GM19099 (cell line): ENCODE measurements around the gene NLE1.

Source experiments
- POLR2A ChIP-seq: IDR thresholded peaks from 3 replicates; pipeline ENCODE4 v1.6.1; 2011; ENCODE audit warnings: low read depth; ENCODE audit not compliant: insufficient read length; ENCODE audit errors: extremely low read depth

Gene NLE1

DNA sequence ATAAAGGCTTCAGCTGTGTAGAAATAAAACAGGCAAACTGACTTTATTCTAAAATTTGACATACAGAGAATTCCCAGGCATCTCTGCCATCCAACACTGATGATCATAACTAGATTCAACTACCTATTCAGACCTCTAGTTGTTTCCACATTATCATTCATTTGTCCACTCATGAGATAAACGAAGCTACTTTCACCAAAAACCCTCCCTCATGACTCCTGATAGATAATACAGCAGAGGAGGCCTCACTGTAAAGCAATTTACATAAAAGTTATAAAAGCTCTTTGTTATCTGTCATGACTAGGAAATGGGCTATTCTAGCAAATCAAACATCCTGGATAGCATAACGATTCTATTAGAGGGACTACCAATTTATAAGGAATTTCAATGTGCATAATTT is 59.0 kb downstream of the NLE1 start:
- no peak for TF ChIP-seq POLR2A

DNA sequence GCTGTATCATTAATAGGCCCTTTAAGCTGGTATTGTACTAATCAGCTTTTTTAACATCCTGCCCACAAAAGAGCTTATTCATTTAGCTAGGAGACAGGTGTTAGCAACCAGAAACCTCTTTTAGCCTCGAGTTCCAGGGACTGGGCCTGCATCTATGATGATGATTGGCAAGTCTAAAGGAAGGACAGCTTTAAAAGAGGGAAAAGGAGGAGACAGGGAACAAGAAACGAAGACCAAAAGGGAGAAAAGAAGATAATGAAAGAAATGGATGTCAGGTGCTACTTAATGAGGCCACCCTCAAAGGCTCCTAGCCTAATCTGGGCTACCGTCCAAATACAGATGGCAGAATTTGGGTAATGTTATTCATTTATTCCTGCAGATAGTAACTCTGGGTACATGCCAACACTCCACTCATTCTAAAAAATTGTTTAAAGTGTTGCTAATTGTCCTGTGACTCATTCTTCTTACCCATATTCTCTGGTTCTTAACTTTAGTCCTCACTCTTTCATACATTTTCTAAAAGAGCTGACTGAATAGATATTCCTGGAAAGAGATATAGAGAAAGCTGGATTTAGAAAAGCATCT is 59.9 kb downstream of the NLE1 start:
- peak; percentile 17 for TF ChIP-seq POLR2A

DNA sequence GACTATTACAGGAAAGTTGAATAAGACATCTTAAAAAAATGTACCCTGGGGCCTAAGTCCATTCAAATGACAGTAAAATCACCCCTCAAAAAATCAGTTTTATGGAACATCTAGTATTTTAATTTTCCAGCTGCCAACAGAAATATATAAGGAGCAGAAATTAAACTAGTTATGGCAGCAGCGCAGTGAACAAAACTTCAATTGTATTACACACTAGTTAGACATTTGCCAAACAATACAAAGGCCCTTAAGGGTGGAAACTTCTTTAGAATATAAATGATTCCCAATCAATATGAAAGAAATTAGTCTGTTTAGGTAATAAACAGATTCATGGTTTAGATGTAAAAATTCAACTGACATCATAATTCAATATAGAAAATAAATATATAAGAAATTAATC is 60.5 kb downstream of the NLE1 start:
- no peak for TF ChIP-seq POLR2A

DNA sequence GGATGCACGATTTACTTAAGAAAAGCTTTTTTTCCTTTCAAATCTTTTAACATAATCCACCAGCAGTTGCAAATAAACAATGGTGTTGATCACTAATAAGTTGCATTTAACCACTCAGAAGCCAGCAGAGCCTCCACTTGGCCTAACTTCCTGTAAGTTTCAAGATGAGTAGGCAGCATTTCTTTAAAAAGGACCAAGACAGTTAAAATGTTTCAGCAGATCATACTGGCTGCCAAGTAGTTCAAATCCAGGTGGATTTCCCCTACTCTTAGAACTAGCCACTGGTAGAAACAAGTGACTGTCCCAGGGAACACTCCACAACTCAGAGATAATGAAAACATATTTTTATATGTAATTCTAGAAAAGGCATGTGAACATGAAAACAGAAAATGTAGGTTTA is 61.6 kb downstream of the NLE1 start:
- TF ChIP-seq POLR2A: peak; percentile 33

DNA sequence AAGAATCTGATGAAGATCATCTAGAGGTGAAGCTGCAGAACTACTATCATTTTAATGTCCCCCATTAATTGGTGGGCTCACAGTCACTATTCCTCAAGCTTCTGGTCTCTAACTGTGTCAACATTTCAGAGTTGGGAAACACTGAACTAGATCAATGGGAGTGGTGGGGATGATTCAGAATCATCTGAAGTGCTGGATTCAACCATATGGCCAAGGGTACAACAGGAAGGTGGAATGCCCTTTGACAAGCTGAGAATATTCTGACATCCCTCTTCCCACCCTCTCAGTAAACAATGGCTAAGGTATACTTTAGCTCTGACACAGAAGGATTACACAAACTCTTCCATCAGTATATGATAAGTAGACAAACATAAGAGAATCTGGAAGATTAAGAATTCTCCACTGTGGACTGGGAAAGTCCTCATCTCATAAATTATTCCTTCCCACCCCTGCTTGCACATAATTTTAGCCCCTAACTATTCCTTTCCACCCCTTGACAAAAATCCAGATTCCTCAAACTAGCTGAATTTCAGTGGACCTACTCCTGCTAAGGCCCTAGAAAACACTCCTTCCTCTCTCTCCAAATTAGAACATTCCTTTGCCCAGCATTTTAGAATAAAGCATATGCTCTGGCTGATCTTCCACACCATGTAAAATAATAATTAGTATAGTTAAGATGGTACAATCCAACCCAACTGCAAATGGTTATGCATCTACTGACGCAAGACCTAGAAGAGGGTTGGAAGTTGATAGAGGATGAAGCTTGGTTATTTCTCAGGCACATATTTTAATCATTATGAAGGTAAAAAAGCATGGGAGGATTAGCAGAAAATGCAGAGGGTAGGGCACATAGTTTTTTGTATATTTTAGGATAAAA is 62.3 kb downstream of the NLE1 start:
- TF ChIP-seq POLR2A: no peak
